Measurements from ENCODE around the gene ATP5MG.

- TF ChIP-seq EZH2 (IDR thresholded peaks at IDR 0.05; ENCODE audit: insufficient read depth, poor library complexity, severe bottlenecking) = no peak
- no peak for TF ChIP-seq EZH2phosphoT487 (IDR thresholded peaks at IDR 0.05; ENCODE audit: insufficient read depth, low read depth)
Observed at GRCh38 chr11:118358071-118358470, 43.3 kb upstream of the ATP5MG start.

Data from GM23248 (cell line).